DND-41 (cell line): Measurements from ENCODE around the gene FCRL6.
A peak's percentile ranks its signal among the peaks of the same experiment; 100 is the strongest.

Source experiments
- ATAC-seq: fragments of 200-7000 bp; cut with Tn5 transposase; 3 replicates; pipeline ENCODE4 v1.9.1; 2021; ENCODE audit warnings: low read depth; ENCODE audit not compliant: insufficient read depth
- DNase-seq: peaks from one replicate; pipeline ENCODE4 v3.0.0-alpha.2; 2020
- H2AFZ ChIP-seq: 2 replicates; pipeline ENCODE4 v1.6.0; 2012; ENCODE audit warnings: low read depth, low read length
- H3K27ac ChIP-seq: 2 replicates; pipeline ENCODE4 v1.5.1; 2012; ENCODE audit warnings: low read length, inconsistent platforms
- H3K27me3 ChIP-seq: fragments of 200-600 bp; sonication (generic); 2 replicates; pipeline ENCODE4 v1.6.0; 2012; ENCODE audit warnings: low read length, mild to moderate bottlenecking, inconsistent platforms; ENCODE audit not compliant: insufficient read depth, poor library complexity
- H3K36me3 ChIP-seq: 2 replicates; pipeline ENCODE4 v1.5.1; 2012; ENCODE audit warnings: low read length, inconsistent platforms; ENCODE audit not compliant: insufficient read depth
- H3K4me1 ChIP-seq: 2 replicates; pipeline ENCODE4 v1.5.1; 2012; ENCODE audit warnings: mild to moderate bottlenecking, low read length; ENCODE audit not compliant: insufficient read depth
- H3K4me2 ChIP-seq: 2 replicates; pipeline ENCODE4 v1.6.0; 2012; ENCODE audit warnings: mild to moderate bottlenecking, moderate library complexity, low read length, inconsistent platforms; ENCODE audit not compliant: insufficient read depth
- H3K4me3 ChIP-seq, 2 experiments: fragments of 200-600 bp in 1 of 2; shearing (Covaris generic) in 1 of 2; 2 replicates each; pipeline ENCODE4 v1.5.1; 2012 to 2016; ENCODE audit warnings: inconsistent platforms in 2 of 2, low read length in 2 of 2, mild to moderate bottlenecking in 2 of 2, low read depth in 1 of 2, moderate library complexity in 1 of 2
- H3K79me2 ChIP-seq: 2 replicates; pipeline ENCODE4 v1.6.0; 2012; ENCODE audit warnings: low read length, inconsistent platforms; ENCODE audit not compliant: insufficient read depth
- H3K9ac ChIP-seq: 2 replicates; pipeline ENCODE4 v1.6.0; 2012; ENCODE audit warnings: low read depth, mild to moderate bottlenecking, inconsistent platforms, low read length, moderate library complexity
- H3K9me3 ChIP-seq: 2 replicates; pipeline ENCODE4 v1.5.1; 2012; ENCODE audit warnings: low read length, moderate library complexity, mild to moderate bottlenecking, inconsistent platforms; ENCODE audit not compliant: insufficient read depth, severe bottlenecking
- H4K20me1 ChIP-seq: 2 replicates; pipeline ENCODE4 v1.6.0; 2012; ENCODE audit warnings: low read length; ENCODE audit not compliant: insufficient read depth
- EZH2 ChIP-seq: IDR thresholded peaks from 3 replicates; pipeline ENCODE4 v1.6.1; 2012; ENCODE audit warnings: borderline replicate concordance, low read depth, mild to moderate bottlenecking, moderate library complexity, low read length, inconsistent platforms; ENCODE audit not compliant: severe bottlenecking
- TF ChIP-seq, protein P1 (sequence below): IDR thresholded peaks from 2 replicates; pipeline ENCODE4 v1.5.1; 2012; ENCODE audit warnings: borderline replicate concordance, low read length, moderate library complexity, mild to moderate bottlenecking; ENCODE audit not compliant: poor library complexity, severe bottlenecking; ENCODE audit errors: extremely low read depth

Gene FCRL6

DNA sequence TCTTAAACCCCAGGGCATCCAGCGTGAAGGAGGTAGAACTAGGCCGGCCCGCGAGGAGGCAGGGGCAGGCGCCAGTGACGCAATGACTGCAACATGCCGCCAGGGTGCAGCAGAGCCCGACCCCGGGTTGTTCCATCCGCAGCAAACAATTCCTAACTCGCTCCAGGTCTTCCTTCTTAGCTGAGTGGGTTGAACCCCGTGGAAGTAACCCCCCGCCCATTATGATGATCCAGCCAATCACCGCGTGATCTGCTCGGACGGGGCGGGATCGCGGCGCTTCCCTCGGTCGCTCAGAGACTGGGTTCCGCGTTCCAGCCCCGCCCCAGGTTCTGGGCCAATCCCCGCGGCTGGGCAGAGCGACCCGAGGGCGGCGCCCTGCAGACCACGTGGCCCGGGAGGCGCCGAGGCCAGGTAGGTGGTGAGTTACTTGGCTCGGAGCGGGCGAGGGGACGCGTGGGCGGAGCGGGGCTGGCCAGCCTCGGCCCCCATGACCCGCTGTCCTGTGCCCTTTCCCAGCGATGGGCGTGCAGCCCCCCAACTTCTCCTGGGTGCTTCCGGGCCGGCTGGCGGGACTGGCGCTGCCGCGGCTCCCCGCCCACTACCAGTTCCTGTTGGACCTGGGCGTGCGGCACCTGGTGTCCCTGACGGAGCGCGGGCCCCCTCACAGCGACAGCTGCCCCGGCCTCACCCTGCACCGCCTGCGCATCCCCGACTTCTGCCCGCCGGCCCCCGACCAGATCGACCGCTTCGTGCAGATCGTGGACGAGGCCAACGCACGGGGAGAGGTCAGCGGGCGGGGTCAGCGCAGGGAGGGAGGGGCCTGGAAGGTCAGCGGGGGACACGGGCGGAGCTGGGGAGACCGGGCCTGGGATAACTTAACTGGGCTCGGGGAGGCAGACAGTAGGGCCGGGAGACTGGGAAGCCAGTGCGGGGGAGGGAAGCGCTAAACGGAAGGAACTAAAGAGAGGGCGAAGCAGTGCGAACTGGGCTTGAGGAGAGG lies 21.3 kb upstream of the FCRL6 start, which contains the start of gene DUSP23:
DUSP23 (plus strand) TSS at position 380 of the 1,000 bp plus-strand sequence; CDS start at position 519, 139 bp downstream.
- no peaks in the 10 kb centered on the region for H3K9me3 ChIP-seq
- no peak within 1 kb of the TSS for H2AFZ ChIP-seq
- H3K27me3 ChIP-seq: no peaks in the 10 kb centered on the region
- H4K20me1 ChIP-seq: no peaks in the 10 kb centered on the region
- H3K79me2 ChIP-seq: no peaks in the 10 kb centered on the region
- H3K4me2 ChIP-seq: no peak within 1 kb of the TSS
- DNase-seq (peak; percentile 33), ATAC-seq (peak; percentile 64; the same call in 2 of the 3 replicates)
- H3K36me3 ChIP-seq: no peaks in the 10 kb centered on the region
- no peaks in the 10 kb centered on the region for H3K4me1 ChIP-seq
- H3K9ac ChIP-seq: no peak within 1 kb of the TSS
- H3K4me3 ChIP-seq: no peak within 1 kb of the TSS
- TF ChIP-seq, protein P1, sequence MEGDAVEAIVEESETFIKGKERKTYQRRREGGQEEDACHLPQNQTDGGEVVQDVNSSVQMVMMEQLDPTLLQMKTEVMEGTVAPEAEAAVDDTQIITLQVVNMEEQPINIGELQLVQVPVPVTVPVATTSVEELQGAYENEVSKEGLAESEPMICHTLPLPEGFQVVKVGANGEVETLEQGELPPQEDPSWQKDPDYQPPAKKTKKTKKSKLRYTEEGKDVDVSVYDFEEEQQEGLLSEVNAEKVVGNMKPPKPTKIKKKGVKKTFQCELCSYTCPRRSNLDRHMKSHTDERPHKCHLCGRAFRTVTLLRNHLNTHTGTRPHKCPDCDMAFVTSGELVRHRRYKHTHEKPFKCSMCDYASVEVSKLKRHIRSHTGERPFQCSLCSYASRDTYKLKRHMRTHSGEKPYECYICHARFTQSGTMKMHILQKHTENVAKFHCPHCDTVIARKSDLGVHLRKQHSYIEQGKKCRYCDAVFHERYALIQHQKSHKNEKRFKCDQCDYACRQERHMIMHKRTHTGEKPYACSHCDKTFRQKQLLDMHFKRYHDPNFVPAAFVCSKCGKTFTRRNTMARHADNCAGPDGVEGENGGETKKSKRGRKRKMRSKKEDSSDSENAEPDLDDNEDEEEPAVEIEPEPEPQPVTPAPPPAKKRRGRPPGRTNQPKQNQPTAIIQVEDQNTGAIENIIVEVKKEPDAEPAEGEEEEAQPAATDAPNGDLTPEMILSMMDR: peak; percentile 72
- no peak for TF ChIP-seq EZH2
- no peak within 1 kb of the TSS for H3K27ac ChIP-seq

DNA sequence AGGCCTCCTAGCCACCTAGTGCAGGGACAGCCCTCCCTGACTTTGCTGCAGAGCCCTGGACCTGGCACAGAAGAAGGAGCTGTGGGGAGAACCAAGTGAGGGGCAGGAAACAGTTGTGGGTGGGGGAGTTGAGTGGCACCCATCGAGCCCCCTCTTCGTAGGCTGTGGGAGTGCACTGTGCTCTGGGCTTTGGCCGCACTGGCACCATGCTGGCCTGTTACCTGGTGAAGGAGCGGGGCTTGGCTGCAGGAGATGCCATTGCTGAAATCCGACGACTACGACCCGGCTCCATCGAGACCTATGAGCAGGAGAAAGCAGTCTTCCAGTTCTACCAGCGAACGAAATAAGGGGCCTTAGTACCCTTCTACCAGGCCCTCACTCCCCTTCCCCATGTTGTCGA lies 20.2 kb upstream of the FCRL6 start:
- Histone ChIP-seq H3K27ac (no peak overlapping the region), H3K9ac (no peak overlapping the region), H3K79me2 (no peaks in the 10 kb centered on the region), H3K27me3 (no peaks in the 10 kb centered on the region), H4K20me1 (no peaks in the 10 kb centered on the region), H3K4me3 (no peak overlapping the region), H2AFZ (no peak overlapping the region), H3K9me3 (no peaks in the 10 kb centered on the region), H3K4me1 (no peaks in the 10 kb centered on the region), H3K4me2 (no peak overlapping the region), H3K36me3 (no peaks in the 10 kb centered on the region)
- DNase-seq (no peak), ATAC-seq (no peak)
- no peak for TF ChIP-seq EZH2
- TF ChIP-seq, protein P1: no peak

DNA sequence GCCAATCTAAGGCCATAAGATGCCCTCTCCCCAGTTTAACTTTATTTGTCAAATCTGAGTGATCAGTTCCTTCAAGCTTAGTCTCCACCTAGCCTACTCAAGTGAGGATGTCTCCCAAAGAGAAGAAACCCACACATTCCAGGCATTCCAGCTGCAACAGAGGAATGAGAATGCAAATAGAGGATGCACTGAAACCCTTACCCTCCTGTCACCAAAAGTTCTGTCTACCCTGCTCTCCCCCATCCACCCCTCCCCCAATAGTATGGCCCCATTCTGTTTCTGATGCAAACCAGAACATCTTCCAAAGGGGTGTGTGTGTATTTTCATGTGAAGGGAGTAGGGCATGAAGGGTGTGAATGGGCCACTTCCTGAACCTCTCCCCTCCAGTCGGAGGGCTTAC lies 18.4 kb upstream of the FCRL6 start:
- Histone ChIP-seq H3K36me3 (no peaks in the 10 kb centered on the region), H3K27ac (no peak overlapping the region), H3K79me2 (no peaks in the 10 kb centered on the region), H3K9me3 (no peaks in the 10 kb centered on the region), H4K20me1 (no peaks in the 10 kb centered on the region), H3K4me3 (no peak overlapping the region), H3K27me3 (no peaks in the 10 kb centered on the region), H3K9ac (no peak overlapping the region), H3K4me2 (no peak overlapping the region), H3K4me1 (no peaks in the 10 kb centered on the region), H2AFZ (no peak overlapping the region)
- DNase-seq (no peak), ATAC-seq (no peak)
- TF ChIP-seq, protein P1: no peak
- TF ChIP-seq EZH2: no peak
